Sigmoid colon (tissue), 7 donors: ENCODE results near the gene RAB31. TPM values are rescaled to one million over a fixed set of nuclear protein-coding genes. Genes with fewer than 3 reads are reported as not detected.
"Not testable (repeated sequence)": the region's sequence is repeated elsewhere in the genome, so short reads cannot be mapped to it uniquely, and the experiment has no call there.

ENCODE experiments used
- DNase-seq: peaks from one replicate; pipeline ENCODE4 v3.0.0-alpha.2; 2019
- H3K27ac ChIP-seq, 4 donors: fragments of 200-600 bp; sonication (generic); one replicate each; pipeline ENCODE4 v1.5.1; 2016 to 2019; ENCODE audit warnings: mild to moderate bottlenecking in 1 of 4
- H3K27me3 ChIP-seq, 3 donors: fragments of 200-600 bp; sonication (generic); one replicate each; pipeline ENCODE4 v1.5.1; 2019; ENCODE audit warnings: mild to moderate bottlenecking in 1 of 3
- H3K36me3 ChIP-seq, 4 donors: fragments of 200-600 bp; sonication (generic); one replicate each; pipeline ENCODE4 v1.5.1; 2016 to 2019
- H3K4me1 ChIP-seq, 4 donors: fragments of 200-600 bp; sonication (generic); one replicate each; pipeline ENCODE4 v1.5.1; 2017 to 2019
- H3K4me3 ChIP-seq, 4 donors: fragments of 200-600 bp; sonication (generic); one replicate each; pipeline ENCODE4 v1.5.1; 2017 to 2019; ENCODE audit warnings: mild to moderate bottlenecking in 2 of 4, moderate library complexity in 1 of 4
- H3K9me3 ChIP-seq, 4 donors: fragments of 200-600 bp in 3 of 4; sonication (generic) in 3 of 4; one replicate each; pipeline versions ENCODE4 v1.5.1 to v1.6.1; 2013 to 2019
- CTCF ChIP-seq, 4 experiments: fragments of 450-650 bp in 3 of 4; fragments of 200-600 bp in 1 of 4; IDR thresholded peaks; one replicate each; pipeline ENCODE4 v1.5.1; 2016 to 2019; ENCODE audit warnings: antibody characterized with exemption in 4 of 4, mild to moderate bottlenecking in 3 of 4, moderate library complexity in 2 of 4
- EP300 ChIP-seq, 4 donors: sonication (generic); formaldehyde crosslinking; IDR thresholded peaks; one replicate each; pipeline ENCODE4 v1.6.1; 2017; ENCODE audit warnings: antibody characterized with exemption in 4 of 4
- POLR2A ChIP-seq, 2 donors: fragments of 450-650 bp; IDR thresholded peaks; one replicate each; pipeline ENCODE4 v1.6.1; 2016; ENCODE audit warnings: antibody characterized with exemption in 2 of 2, mild to moderate bottlenecking in 2 of 2, moderate library complexity in 2 of 2
- POLR2AphosphoS5 ChIP-seq, 4 donors: sonication (generic); formaldehyde crosslinking; IDR thresholded peaks; one replicate each; pipeline ENCODE4 v1.6.1; 2017; ENCODE audit warnings: antibody characterized with exemption in 4 of 4
- WGBS, 2 donors: extraction: QIAGEN DNeasy Blood & Tissue Kit; methylation state at CpG; one replicate each; pipeline ENCODE4 v1.1.7; 2013; 5-methylcytosine and 5-hydroxymethylcytosine counted together
- intact Hi-C: fragments of 100-400 bp; cut with DNase I; formaldehyde crosslinking; loops from one replicate; pipeline ENCODE4 v1.15.1; 2023
- polyA plus RNA-seq, 3 donors: library from polyadenylated mRNA; stranded (reverse); fragments of 200-250 nt; gene quantifications; one replicate each; pipeline ENCODE4 v1.2.3, GENCODE V29; 2013
- total RNA-seq, 4 donors: library from RNA; depleted of rRNA; stranded (reverse); fragments of >200 nt; gene quantifications; one replicate each; pipeline ENCODE4 v1.1.0, GENCODE V29; 2016
- donor health status: healthy with polysubstance abuse.
- donor health status: Bipolar disorder and iron deficiency.
- donor health status: healthy.

RAB31 gene
- total and polyA plus RNA-seq, 7 donors: 16.2 to 74.6 (median 52.0) TPM

- TF ChIP-seq POLR2AphosphoS5 (IDR thresholded peaks at IDR 0.05) (no peak), EP300 (IDR thresholded peaks at IDR 0.05) (no peak), POLR2A (IDR thresholded peaks at IDR 0.05) (no peak), CTCF (IDR thresholded peaks at IDR 0.05) (no peak)
- Histone ChIP-seq H3K27ac (no peak overlapping the region), H3K27me3 (no peaks in the 10 kb centered on the region), H3K4me3 (no peak overlapping the region), H3K36me3 (no peaks in the 10 kb centered on the region), H3K9me3 (no peaks in the 10 kb centered on the region), H3K4me1 (peaks cover 0 to 10% (median 0%) of the 10 kb centered on the region in 4 donors)
- no peak for DNase-seq
- 86 to 95% methylated on average over 6 of the region's 6 CpGs for WGBS, 2 donors
- intact Hi-C loops: no loop called here
Observed at GRCh38 chr18:9894454-9895068, 186.5 kb downstream of the RAB31 start.

- Histone ChIP-seq H3K4me1 (no peaks in the 10 kb centered on the region), H3K9me3 (no peaks in the 10 kb centered on the region), H3K4me3 (no peak overlapping the region), H3K36me3 (no peaks in the 10 kb centered on the region), H3K27me3 (no peaks in the 10 kb centered on the region), H3K27ac (no peak overlapping the region)
- 94 to 95% methylated on average over 5 of the region's 5 CpGs for WGBS, 2 donors
- intact Hi-C loops: no loop called here
- no peak for DNase-seq
- TF ChIP-seq CTCF (IDR thresholded peaks at IDR 0.05) (no peak), POLR2A (IDR thresholded peaks at IDR 0.05) (no peak), POLR2AphosphoS5 (IDR thresholded peaks at IDR 0.05) (no peak), EP300 (IDR thresholded peaks at IDR 0.05) (no peak)
Observed at GRCh38 chr18:9897129-9897528, 189.0 kb downstream of the RAB31 start.

GRCh38 chr18:9897787-9898291 lies 189.7 kb downstream of the RAB31 start:
- intact Hi-C loops, H3K27me3 ChIP-seq, H3K4me1 ChIP-seq, H3K27ac ChIP-seq, H3K4me3 ChIP-seq, H3K36me3 ChIP-seq, H3K9me3 ChIP-seq, DNase-seq: not testable (repeated sequence)
- WGBS, 2 donors: 96% methylated on average over 10 of the region's 10 CpGs

GRCh38 chr18:9898792-9899549 lies 190.9 kb downstream of the RAB31 start:
- no peaks in the 10 kb centered on the region for H3K36me3 ChIP-seq
- no peak for DNase-seq
- H3K4me3 ChIP-seq: no peak overlapping the region
- no peaks in the 10 kb centered on the region for H3K9me3 ChIP-seq
- H3K27ac ChIP-seq: no peak overlapping the region
- H3K27me3 ChIP-seq: no peaks in the 10 kb centered on the region
- WGBS, 2 donors: 62 to 75% methylated on average over 11 of the region's 11 CpGs
- TF ChIP-seq EP300 (IDR thresholded peaks at IDR 0.05) (no peak), POLR2A (IDR thresholded peaks at IDR 0.05) (no peak), POLR2AphosphoS5 (IDR thresholded peaks at IDR 0.05) (no peak), CTCF (IDR thresholded peaks at IDR 0.05) (no peak)
- intact Hi-C loops: no loop called here
- no peaks in the 10 kb centered on the region for H3K4me1 ChIP-seq

- H3K9me3 ChIP-seq, DNase-seq, H3K27ac ChIP-seq, H3K4me1 ChIP-seq, H3K27me3 ChIP-seq, H3K36me3 ChIP-seq, H3K4me3 ChIP-seq, intact Hi-C loops: not testable (repeated sequence)
- 80 to 93% methylated on average over 1 of the region's 1 CpG for WGBS, 2 donors
Observed at GRCh38 chr18:9899550-9899930, 191.4 kb downstream of the RAB31 start.
